Measurements from ENCODE around the gene FAM13A. TPM values are rescaled to one million over a fixed set of nuclear protein-coding genes. Genes with fewer than 3 reads are reported as not detected.

FAM13A gene
- total RNA-seq, 1 donor from 2014 or later = 40.3 TPM

GRCh38 chr4:88742561-88742960 is 314.4 kb downstream of the FAM13A start:
- H3K27me3 Mint-ChIP-seq (ENCODE audit: insufficient read depth, low read depth) = no peaks in the 10 kb centered on the region
- Histone ChIP-seq H3F3A (ENCODE audit: low read depth) (peaks cover 12% of the 10 kb centered on the region), H3K4me3 (no peak overlapping the region), H3K27ac (no peak overlapping the region), H4K20me1 (ENCODE audit: low read depth) (peaks cover 4% of the 10 kb centered on the region), H3K9ac (no peak overlapping the region), H2AFZ (replicated peaks) (no peak overlapping the region), H3K27me3 (no peaks in the 10 kb centered on the region), H3K36me3 (no peaks in the 10 kb centered on the region), H3K9me3 (ENCODE audit: low read depth) (no peaks in the 10 kb centered on the region), H3K79me2 (ENCODE audit: low read depth) (no peaks in the 10 kb centered on the region), H3K4me1 (peaks cover 6% of the 10 kb centered on the region), H3K4me2 (no peak overlapping the region)
- TF ChIP-seq CTCF (IDR thresholded peaks at IDR 0.05) (no peak), EZH2phosphoT487 (IDR thresholded peaks at IDR 0.05) (no peak), EZH2 (IDR thresholded peaks at IDR 0.05) (no peak)
- H3K4me3 Mint-ChIP-seq = no peak overlapping the region
- no peaks in the 10 kb centered on the region for H3K9me3 Mint-ChIP-seq
- peaks cover 5% of the 10 kb centered on the region for H3K4me1 Mint-ChIP-seq
- no peak overlapping the region for H3K27ac Mint-ChIP-seq
- DNase-seq (ENCODE audit: low spot score) = no peak
- peaks cover 32% of the 10 kb centered on the region for H3K36me3 Mint-ChIP-seq

- H3K9me3 ChIP-seq (ENCODE audit: low read depth) = no peaks in the 10 kb centered on the region
- H3K27ac ChIP-seq = peak overlapping the region; percentile 58
- no peak overlapping the region for H3K9ac ChIP-seq
- H3K4me1 Mint-ChIP-seq = peaks cover 11% of the 10 kb centered on the region
- H3K4me3 Mint-ChIP-seq = no peak overlapping the region
- H3F3A ChIP-seq (ENCODE audit: low read depth) = peaks cover 14% of the 10 kb centered on the region
- peaks cover 11% of the 10 kb centered on the region for H4K20me1 ChIP-seq (ENCODE audit: low read depth)
- H3K36me3 Mint-ChIP-seq = peaks cover 10% of the 10 kb centered on the region
- no peak overlapping the region for H3K4me3 ChIP-seq
- no peaks in the 10 kb centered on the region for H3K36me3 ChIP-seq
- no peak overlapping the region for H2AFZ ChIP-seq (replicated peaks)
- no peaks in the 10 kb centered on the region for H3K79me2 ChIP-seq (ENCODE audit: low read depth)
- no peaks in the 10 kb centered on the region for H3K27me3 ChIP-seq
- no peaks in the 10 kb centered on the region for H3K9me3 Mint-ChIP-seq
- H3K27ac Mint-ChIP-seq = no peak overlapping the region
- no peak for TF ChIP-seq EZH2 (IDR thresholded peaks at IDR 0.05)
- TF ChIP-seq EZH2phosphoT487 (IDR thresholded peaks at IDR 0.05) = no peak
- TF ChIP-seq CTCF (IDR thresholded peaks at IDR 0.05) = no peak
- H3K4me1 ChIP-seq = peaks cover 16% of the 10 kb centered on the region
- peak overlapping the region; percentile 53 for H3K4me2 ChIP-seq
- no peak for DNase-seq (ENCODE audit: low spot score)
- no peaks in the 10 kb centered on the region for H3K27me3 Mint-ChIP-seq (ENCODE audit: insufficient read depth, low read depth)
These were observed 318.8 kb downstream of the FAM13A start for GRCh38 chr4:88738180-88738579.

GRCh38 chr4:88737307-88737941 is 319.6 kb downstream of the FAM13A start:
- DNase-seq (ENCODE audit: low spot score) = peak; percentile 54
- H3K9ac ChIP-seq = no peak overlapping the region
- Mint-ChIP-seq H3K27me3 (ENCODE audit: insufficient read depth, low read depth) (no peaks in the 10 kb centered on the region), H3K4me3 (no peak overlapping the region), H3K4me1 (peaks cover 11% of the 10 kb centered on the region), H3K36me3 (peaks cover 10% of the 10 kb centered on the region), H3K9me3 (no peaks in the 10 kb centered on the region), H3K27ac (no peak overlapping the region)
- no peaks in the 10 kb centered on the region for H3K79me2 ChIP-seq (ENCODE audit: low read depth)
- no peak overlapping the region for H2AFZ ChIP-seq (replicated peaks)
- H3K4me1 ChIP-seq = peaks cover 16% of the 10 kb centered on the region
- H3K4me3 ChIP-seq = no peak overlapping the region
- H3K27ac ChIP-seq = peak overlapping the region; percentile 58
- H3K27me3 ChIP-seq = no peaks in the 10 kb centered on the region
- no peaks in the 10 kb centered on the region for H3K9me3 ChIP-seq (ENCODE audit: low read depth)
- peak overlapping the region; percentile 53 for H3K4me2 ChIP-seq
- H3F3A ChIP-seq (ENCODE audit: low read depth) = peaks cover 14% of the 10 kb centered on the region
- TF ChIP-seq EZH2 (IDR thresholded peaks at IDR 0.05) (no peak), EZH2phosphoT487 (IDR thresholded peaks at IDR 0.05) (no peak), CTCF (IDR thresholded peaks at IDR 0.05) (no peak)
- H3K36me3 ChIP-seq = no peaks in the 10 kb centered on the region
- H4K20me1 ChIP-seq (ENCODE audit: low read depth) = peaks cover 11% of the 10 kb centered on the region

All from neural progenitor cell (in vitro differentiated cells).